Measurements from ENCODE around the gene GRIPAP1. TPM values are rescaled to one million over a fixed set of nuclear protein-coding genes. Genes with fewer than 3 reads are reported as not detected.

GRIPAP1 gene
- total RNA-seq (126 TPM), polyA plus RNA-seq (10 to 100 TPM in 1 of 4 donors, 1 to 10 TPM in 3; 8.3 to 10.6 (median 9.2) TPM)

DNA sequence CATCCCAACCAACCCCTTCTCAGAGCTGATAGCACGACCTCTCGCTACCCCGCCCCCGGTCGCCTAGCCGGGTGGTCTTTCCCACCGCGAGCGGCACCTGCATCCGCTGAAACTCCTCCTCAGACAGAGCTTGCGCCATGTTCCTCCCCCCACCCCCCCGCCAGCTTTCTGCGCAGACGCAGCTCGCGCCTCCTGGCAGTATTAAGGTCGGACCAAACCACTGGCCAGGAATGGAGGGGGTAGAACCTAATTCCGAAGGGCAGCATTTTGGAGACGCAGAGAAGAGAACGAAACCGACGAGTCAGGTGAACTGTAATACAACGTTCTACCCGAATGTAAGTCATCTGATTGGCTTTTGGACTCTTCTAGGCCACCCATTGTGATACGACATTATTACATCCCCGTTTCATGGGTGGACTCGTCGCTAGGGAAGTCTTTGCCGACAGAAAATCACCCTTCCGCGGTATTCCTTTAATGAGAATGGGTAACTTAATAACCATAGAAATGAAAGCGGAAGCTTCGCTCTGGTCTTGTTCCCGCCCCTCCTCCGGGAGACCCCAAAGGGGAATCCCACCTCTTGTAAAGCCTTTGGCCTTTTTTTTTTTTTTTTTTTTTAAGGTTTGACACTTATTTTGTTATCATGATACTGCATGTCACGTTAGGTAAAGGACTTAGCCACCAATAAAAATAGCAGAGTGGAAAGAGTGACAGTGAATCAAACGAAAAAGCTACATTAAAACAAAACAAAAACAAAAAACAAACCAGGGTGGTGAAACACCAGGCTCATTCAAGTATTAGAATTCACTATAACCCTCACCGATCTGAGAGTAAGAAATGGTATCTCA is at the start of gene GRIPAP1:
Gene GRIPAP1 (minus strand): TSS at position 174 of the 845 bp plus-strand sequence. CDS start 35 bp downstream, at position 139.
- Histone ChIP-seq H3K4me3 (ENCODE audit: low read depth, low read length) (peak within 1 kb of the TSS; percentile 89), H3K27me3 (ENCODE audit: control insufficient read depth, insufficient read depth, low read length) (no peaks in the 10 kb centered on the region), H3K27ac (ENCODE audit: insufficient read depth, low read length, poor library complexity, severe bottlenecking) (peak within 1 kb of the TSS; percentile 90), H3K4me1 (ENCODE audit: control insufficient read depth, insufficient read depth, low read length, poor library complexity, severe bottlenecking) (peaks cover 17% of the 10 kb centered on the region), H3K36me3 (ENCODE audit: control insufficient read depth, insufficient read depth, low read length) (peaks cover 12% of the 10 kb centered on the region), H3K9me3 (ENCODE audit: control insufficient read depth in 2 of 2, low read length in 2 of 2) (no peaks in the 10 kb centered on the region)
- H3K36me3 Mint-ChIP-seq = peaks cover 4% of the 10 kb centered on the region
- peak within 1 kb of the TSS; percentile 89 to 99 (median 98) for H3K27ac Mint-ChIP-seq
- peaks cover 4% of the 10 kb centered on the region for H3K27me3 Mint-ChIP-seq
- peak; percentile 78 to 83 for ATAC-seq (ENCODE audit: low read depth in 2 of 2)
- DNase-seq = peak; percentile 74 to 93 (median 86)
- peak within 1 kb of the TSS; percentile 98 to 100 (median 98) for H3K4me3 Mint-ChIP-seq
- H3K4me1 Mint-ChIP-seq = peaks cover 11 to 37% (median 14%) of the 10 kb centered on the region in 4 donors
- peaks cover 0 to 6% (median 0%) of the 10 kb centered on the region in 7 donors for H3K9me3 Mint-ChIP-seq

DNA sequence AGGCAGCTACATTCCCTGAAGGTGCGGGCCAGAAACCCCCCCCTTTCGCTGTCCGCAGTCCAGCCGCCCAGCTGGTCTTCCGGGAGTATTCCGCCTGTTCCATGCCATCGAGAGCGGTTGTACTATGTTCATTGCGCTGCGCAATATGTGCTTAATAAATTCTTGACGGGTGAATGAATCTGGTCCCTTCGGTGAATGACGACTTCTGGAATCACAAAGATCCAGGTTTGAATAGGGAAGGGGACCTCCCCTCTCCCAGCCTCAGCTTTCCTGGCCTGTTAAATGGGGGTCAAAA is 41.9 kb upstream of the GRIPAP1 start:
- H3K4me1 Mint-ChIP-seq = peaks cover 0 to 40% (median 17%) of the 10 kb centered on the region in 4 donors
- Histone ChIP-seq H3K4me3 (ENCODE audit: low read depth, low read length) (peak overlapping the region; percentile 26), H3K9me3 (ENCODE audit: control insufficient read depth in 2 of 2, low read length in 2 of 2) (no peaks in the 10 kb centered on the region), H3K36me3 (ENCODE audit: control insufficient read depth, insufficient read depth, low read length) (no peaks in the 10 kb centered on the region), H3K27me3 (ENCODE audit: control insufficient read depth, insufficient read depth, low read length) (no peaks in the 10 kb centered on the region), H3K4me1 (ENCODE audit: control insufficient read depth, insufficient read depth, low read length, poor library complexity, severe bottlenecking) (peaks cover 32% of the 10 kb centered on the region), H3K27ac (ENCODE audit: insufficient read depth, low read length, poor library complexity, severe bottlenecking) (peak overlapping the region; percentile 94)
- DNase-seq (no peak), ATAC-seq (ENCODE audit: low read depth in 2 of 2) (no peak)
- H3K9me3 Mint-ChIP-seq = no peaks in the 10 kb centered on the region
- H3K27me3 Mint-ChIP-seq = no peaks in the 10 kb centered on the region
- H3K36me3 Mint-ChIP-seq = peaks cover under 1% of the 10 kb centered on the region
- H3K27ac Mint-ChIP-seq = peak overlapping the region; percentile 23 to 97 (median 92)
- peak overlapping the region; percentile 89 to 97 (median 90) for H3K4me3 Mint-ChIP-seq

DNA sequence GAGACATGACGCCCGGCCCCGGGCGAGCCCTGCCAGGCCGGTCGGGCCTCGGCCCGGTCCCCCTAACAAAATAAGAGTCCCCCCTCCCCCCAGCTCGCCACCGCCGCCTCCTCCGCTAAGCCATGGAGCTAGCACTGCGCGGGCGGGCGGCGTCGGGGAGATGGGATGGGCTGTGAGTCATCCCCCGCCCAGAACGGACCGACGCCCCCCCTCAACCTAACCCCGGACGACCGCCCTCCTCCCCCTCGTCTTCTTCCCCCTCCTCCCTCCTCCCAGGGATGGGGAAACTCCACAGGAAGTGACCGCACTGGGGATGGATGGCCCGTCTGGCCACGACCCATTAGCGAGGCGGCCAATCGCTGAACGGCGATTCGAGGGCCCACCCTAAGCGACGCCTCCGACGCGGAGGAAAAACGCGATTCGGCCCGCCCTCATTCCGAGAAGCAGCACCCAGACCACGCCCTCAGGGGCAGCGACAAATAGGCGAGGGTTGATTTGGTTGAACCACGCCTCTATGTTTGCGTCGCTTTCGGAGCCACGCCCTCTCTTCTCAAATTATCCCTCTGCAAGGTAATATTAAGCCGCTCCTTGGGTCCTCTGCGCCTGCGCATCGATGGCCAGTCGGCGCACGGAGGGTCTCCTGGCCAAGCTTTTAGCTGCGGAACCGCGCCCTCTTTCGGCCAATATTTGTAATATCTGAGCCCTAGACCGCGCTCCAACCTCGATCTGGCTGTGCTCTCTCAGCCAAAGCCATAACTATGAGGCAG is 41.3 kb upstream of the GRIPAP1 start, which contains the start of gene TFE3:
Gene TFE3 (minus strand): TSS at position 138 of the 767 bp plus-strand sequence. CDS start 131 bp downstream, at position 7.
- Mint-ChIP-seq H3K4me3 (peak within 1 kb of the TSS; percentile 89 to 97 (median 90)), H3K27me3 (no peaks in the 10 kb centered on the region), H3K4me1 (peaks cover 0 to 40% (median 17%) of the 10 kb centered on the region in 4 donors), H3K9me3 (no peaks in the 10 kb centered on the region), H3K36me3 (peaks cover 6% of the 10 kb centered on the region), H3K27ac (peak within 1 kb of the TSS; percentile 92 to 97 (median 95))
- Histone ChIP-seq H3K27ac (ENCODE audit: insufficient read depth, low read length, poor library complexity, severe bottlenecking) (peak within 1 kb of the TSS; percentile 94), H3K4me3 (ENCODE audit: low read depth, low read length) (peak within 1 kb of the TSS; percentile 83), H3K36me3 (ENCODE audit: control insufficient read depth, insufficient read depth, low read length) (peaks cover 4% of the 10 kb centered on the region), H3K27me3 (ENCODE audit: control insufficient read depth, insufficient read depth, low read length) (no peaks in the 10 kb centered on the region), H3K9me3 (ENCODE audit: control insufficient read depth in 2 of 2, low read length in 2 of 2) (no peaks in the 10 kb centered on the region), H3K4me1 (ENCODE audit: control insufficient read depth, insufficient read depth, low read length, poor library complexity, severe bottlenecking) (peaks cover 32% of the 10 kb centered on the region)
- ATAC-seq (ENCODE audit: low read depth in 2 of 2) = peak; percentile 87 to 90
- DNase-seq = peak; percentile 95 to 98 (median 95)

- Histone ChIP-seq H3K4me3 (ENCODE audit: low read depth, low read length) (peak overlapping the region; percentile 83), H3K4me1 (ENCODE audit: control insufficient read depth, insufficient read depth, low read length, poor library complexity, severe bottlenecking) (peaks cover 32% of the 10 kb centered on the region), H3K27me3 (ENCODE audit: control insufficient read depth, insufficient read depth, low read length) (no peaks in the 10 kb centered on the region), H3K9me3 (ENCODE audit: control insufficient read depth in 2 of 2, low read length in 2 of 2) (no peaks in the 10 kb centered on the region), H3K36me3 (ENCODE audit: control insufficient read depth, insufficient read depth, low read length) (peaks cover 11% of the 10 kb centered on the region), H3K27ac (ENCODE audit: insufficient read depth, low read length, poor library complexity, severe bottlenecking) (peak overlapping the region; percentile 94)
- H3K4me1 Mint-ChIP-seq = peaks cover 0 to 40% (median 17%) of the 10 kb centered on the region in 4 donors
- DNase-seq = no peak
- H3K27ac Mint-ChIP-seq = peak overlapping the region; percentile 92 to 97 (median 95)
- ATAC-seq (ENCODE audit: low read depth in 2 of 2) = no peak
- no peaks in the 10 kb centered on the region for H3K9me3 Mint-ChIP-seq
- no peaks in the 10 kb centered on the region for H3K27me3 Mint-ChIP-seq
- H3K36me3 Mint-ChIP-seq = peaks cover 10% of the 10 kb centered on the region
- H3K4me3 Mint-ChIP-seq = peak overlapping the region; percentile 89 to 97 (median 90)
Measured at GRCh38 chrX:49042581-49043219, 40.6 kb upstream of the GRIPAP1 start.

- peak overlapping the region; percentile 89 to 97 (median 90) for H3K4me3 Mint-ChIP-seq
- no peaks in the 10 kb centered on the region for H3K9me3 ChIP-seq (ENCODE audit: control insufficient read depth in 2 of 2, low read length in 2 of 2)
- peak overlapping the region; percentile 83 for H3K4me3 ChIP-seq (ENCODE audit: low read depth, low read length)
- peaks cover 10% of the 10 kb centered on the region for H3K36me3 Mint-ChIP-seq
- ATAC-seq (ENCODE audit: low read depth in 2 of 2) = no peak
- H3K27me3 ChIP-seq (ENCODE audit: control insufficient read depth, insufficient read depth, low read length) = no peaks in the 10 kb centered on the region
- H3K9me3 Mint-ChIP-seq = no peaks in the 10 kb centered on the region
- peak in 2 of 3 donors; percentile 12 to 30 for DNase-seq
- peaks cover 15% of the 10 kb centered on the region for H3K36me3 ChIP-seq (ENCODE audit: control insufficient read depth, insufficient read depth, low read length)
- peaks cover 32% of the 10 kb centered on the region for H3K4me1 ChIP-seq (ENCODE audit: control insufficient read depth, insufficient read depth, low read length, poor library complexity, severe bottlenecking)
- peaks cover 0 to 40% (median 17%) of the 10 kb centered on the region in 4 donors for H3K4me1 Mint-ChIP-seq
- peak overlapping the region; percentile 94 for H3K27ac ChIP-seq (ENCODE audit: insufficient read depth, low read length, poor library complexity, severe bottlenecking)
- peak overlapping the region; percentile 92 to 97 (median 95) for H3K27ac Mint-ChIP-seq
- H3K27me3 Mint-ChIP-seq = no peaks in the 10 kb centered on the region
Measured at GRCh38 chrX:49041744-49042580, 39.9 kb upstream of the GRIPAP1 start.

DNA sequence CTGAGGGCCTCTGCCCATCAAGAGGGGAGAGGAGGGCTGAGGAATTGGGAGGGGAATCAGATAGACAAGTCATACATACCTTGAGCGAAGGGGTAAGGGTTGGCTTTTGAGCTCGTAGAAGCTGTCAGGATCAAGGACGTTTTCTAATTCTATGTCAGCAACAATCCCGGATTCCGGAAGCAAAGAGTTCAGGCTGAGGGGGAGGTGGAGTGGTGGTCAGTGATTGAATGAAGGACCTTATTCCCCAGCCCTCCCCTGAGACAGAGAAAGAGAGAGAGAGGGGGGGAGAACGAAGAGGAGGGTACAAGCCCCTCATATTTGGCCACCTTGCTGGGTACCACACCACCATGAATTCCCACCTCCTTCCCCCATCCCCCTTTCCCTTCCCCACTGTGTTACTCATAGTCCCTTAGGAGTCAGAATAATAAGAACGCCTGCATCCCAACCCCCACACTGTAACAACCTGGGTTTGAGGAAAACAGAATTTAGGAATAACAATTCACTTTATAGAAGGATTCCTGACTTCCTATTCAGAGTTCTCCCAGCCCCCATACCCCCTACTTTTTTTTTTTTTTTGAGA is 38.4 kb upstream of the GRIPAP1 start:
- peaks cover 0 to 40% (median 17%) of the 10 kb centered on the region in 4 donors for H3K4me1 Mint-ChIP-seq
- peak overlapping the region; percentile 64 for H3K27ac ChIP-seq (ENCODE audit: insufficient read depth, low read length, poor library complexity, severe bottlenecking)
- H3K27ac Mint-ChIP-seq = peak overlapping the region; percentile 51 to 73 (median 52)
- no peak for ATAC-seq (ENCODE audit: low read depth in 2 of 2)
- no peaks in the 10 kb centered on the region for H3K27me3 Mint-ChIP-seq
- peaks cover 15% of the 10 kb centered on the region for H3K36me3 ChIP-seq (ENCODE audit: control insufficient read depth, insufficient read depth, low read length)
- no peaks in the 10 kb centered on the region for H3K27me3 ChIP-seq (ENCODE audit: control insufficient read depth, insufficient read depth, low read length)
- H3K4me3 ChIP-seq (ENCODE audit: low read depth, low read length) = peak overlapping the region; percentile 7
- H3K4me1 ChIP-seq (ENCODE audit: control insufficient read depth, insufficient read depth, low read length, poor library complexity, severe bottlenecking) = peaks cover 32% of the 10 kb centered on the region
- H3K4me3 Mint-ChIP-seq = peak overlapping the region in 2 of 4 donors; percentile 57 to 89
- no peaks in the 10 kb centered on the region for H3K9me3 Mint-ChIP-seq
- H3K36me3 Mint-ChIP-seq = peaks cover 10% of the 10 kb centered on the region
- DNase-seq = no peak
- H3K9me3 ChIP-seq (ENCODE audit: control insufficient read depth in 2 of 2, low read length in 2 of 2) = no peaks in the 10 kb centered on the region
